GM12878 (cell line): ENCODE measurements around the gene CYTH3.

ENCODE experiments used
- CHD1 ChIP-seq: IDR thresholded peaks from 2 replicates; pipeline ENCODE4 v1.6.1; 2012; ENCODE audit warnings: low read depth, low read length, improper control_type of control experiment
- ELK1 ChIP-seq: IDR thresholded peaks from 2 replicates; pipeline ENCODE4 v1.6.1; 2012; ENCODE audit warnings: low read depth, low read length, improper control_type of control experiment
- FOS ChIP-seq: IDR thresholded peaks from 3 replicates; pipeline ENCODE4 v1.6.1; 2011; ENCODE audit warnings: borderline replicate concordance; ENCODE audit not compliant: insufficient read length; ENCODE audit errors: extremely low read depth
- GATAD2B ChIP-seq: fragments of 450-650 bp; conservative IDR thresholded peaks from 2 replicates; pipeline ENCODE4 v1.6.1; 2017; ENCODE audit warnings: low read depth, mild to moderate bottlenecking, moderate library complexity
- HDAC2 ChIP-seq: fragments of 200-600 bp; sonication (generic); IDR thresholded peaks from 2 replicates; pipeline ENCODE4 v1.6.1; 2017
- POLR2A ChIP-seq: IDR thresholded peaks from 2 replicates; pipeline ENCODE4 v1.6.1; 2011; ENCODE audit warnings: low read depth, mild to moderate bottlenecking, low read length

DNA sequence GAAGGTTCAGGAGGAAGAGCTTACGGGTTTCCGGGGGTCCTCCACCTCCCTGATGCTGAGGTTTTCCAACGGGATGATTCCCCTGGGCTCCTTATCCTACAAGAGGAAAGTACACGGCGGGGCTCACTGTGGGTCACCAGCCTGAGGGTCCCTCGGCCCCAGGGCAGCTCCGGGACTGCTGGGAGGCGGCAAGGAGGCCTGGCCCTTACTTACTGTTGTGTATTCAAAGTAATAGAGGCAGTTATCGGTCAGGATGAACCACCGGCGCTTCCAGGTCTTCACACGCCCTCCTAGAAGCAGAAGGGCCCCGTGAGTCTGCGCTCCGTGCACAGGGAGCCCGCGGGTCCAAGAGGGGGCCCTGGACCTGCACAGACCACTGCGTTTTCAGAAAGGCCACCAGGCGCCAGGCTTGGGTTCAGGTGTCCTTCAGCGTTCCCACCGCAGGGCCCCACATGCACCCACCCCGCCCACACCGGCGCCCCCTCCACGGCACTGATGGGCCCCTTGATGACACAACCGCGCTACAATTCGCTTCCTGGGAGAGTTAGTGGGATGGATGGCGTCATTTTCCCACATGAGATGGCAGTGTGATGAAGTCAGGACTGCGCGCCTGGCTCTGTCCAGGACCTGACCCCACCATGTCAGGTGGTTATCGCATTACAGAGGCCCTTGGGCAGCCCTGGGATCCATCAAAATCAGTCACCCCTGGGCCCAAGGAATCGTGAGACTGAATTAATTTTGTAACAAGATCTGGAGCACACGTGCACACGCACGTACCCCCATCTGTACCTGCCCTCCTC is 106.7 kb downstream of the CYTH3 start:
- TF ChIP-seq CHD1 (no peak), POLR2A (no peak), ELK1 (no peak), GATAD2B (no peak), HDAC2 (no peak), FOS (no peak)
